Epithelial cell of proximal tubule (primary cell): ENCODE data around the gene CILP2. TPM values are rescaled to one million over a fixed set of nuclear protein-coding genes. Genes with fewer than 3 reads are reported as not detected.

Experiments used
- DNase-seq: peaks from one replicate; pipeline ENCODE4 v3.0.0-alpha.2; 2011; ENCODE audit warnings: low read depth
- H3K4me3 ChIP-seq: 2 replicates; pipeline ENCODE4 v1.5.1; 2011; ENCODE audit warnings: low read depth, mild to moderate bottlenecking, low read length
- CTCF ChIP-seq: conservative IDR thresholded peaks from 2 replicates; pipeline ENCODE4 v1.5.1; 2012; ENCODE audit warnings: low read depth, mild to moderate bottlenecking, low read length
- total RNA-seq: library from RNA; depleted of rRNA; stranded (reverse); fragments of >200 nt; gene quantifications from 2 replicates; pipeline ENCODE4 v1.2.3, GENCODE V29; 2015

CILP2 gene
- total RNA-seq, 1 donor from 2014 or later: 0.06 TPM

DNA sequence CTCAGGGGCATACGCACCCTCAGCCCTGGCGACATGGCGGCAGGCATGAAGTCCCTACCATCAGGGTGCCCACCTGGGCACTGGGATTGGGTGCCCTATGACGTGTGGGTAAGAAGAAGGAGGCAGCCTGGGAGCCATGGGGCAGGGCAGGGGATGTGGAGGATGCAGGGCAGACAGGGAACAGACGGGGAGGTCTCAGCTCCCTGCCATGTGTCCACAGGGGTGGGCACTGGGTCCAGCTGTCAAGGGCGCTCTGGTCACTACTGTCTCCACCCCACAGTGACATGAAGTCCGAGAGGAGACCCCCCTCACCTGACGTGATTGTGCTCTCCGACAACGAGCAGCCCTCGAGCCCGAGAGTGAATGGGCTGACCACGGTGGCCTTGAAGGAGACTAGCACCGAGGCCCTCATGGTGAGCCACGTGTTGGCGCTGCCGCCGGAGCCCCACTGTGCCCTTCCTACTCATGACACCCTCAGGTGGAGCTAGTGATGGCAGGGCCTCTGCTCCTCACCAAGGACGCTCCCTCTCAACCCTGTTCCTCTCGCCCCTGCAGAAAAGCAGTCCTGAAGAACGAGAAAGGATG, 45.9 kb upstream of the CILP2 start:
- no peak for TF ChIP-seq CTCF
- DNase-seq: no peak
- H3K4me3 ChIP-seq: no peak overlapping the region

- TF ChIP-seq CTCF: no peak
- no peak overlapping the region for H3K4me3 ChIP-seq
These were observed 44.1 kb upstream of the CILP2 start for GRCh38 chr19:19493841-19494546.

DNA sequence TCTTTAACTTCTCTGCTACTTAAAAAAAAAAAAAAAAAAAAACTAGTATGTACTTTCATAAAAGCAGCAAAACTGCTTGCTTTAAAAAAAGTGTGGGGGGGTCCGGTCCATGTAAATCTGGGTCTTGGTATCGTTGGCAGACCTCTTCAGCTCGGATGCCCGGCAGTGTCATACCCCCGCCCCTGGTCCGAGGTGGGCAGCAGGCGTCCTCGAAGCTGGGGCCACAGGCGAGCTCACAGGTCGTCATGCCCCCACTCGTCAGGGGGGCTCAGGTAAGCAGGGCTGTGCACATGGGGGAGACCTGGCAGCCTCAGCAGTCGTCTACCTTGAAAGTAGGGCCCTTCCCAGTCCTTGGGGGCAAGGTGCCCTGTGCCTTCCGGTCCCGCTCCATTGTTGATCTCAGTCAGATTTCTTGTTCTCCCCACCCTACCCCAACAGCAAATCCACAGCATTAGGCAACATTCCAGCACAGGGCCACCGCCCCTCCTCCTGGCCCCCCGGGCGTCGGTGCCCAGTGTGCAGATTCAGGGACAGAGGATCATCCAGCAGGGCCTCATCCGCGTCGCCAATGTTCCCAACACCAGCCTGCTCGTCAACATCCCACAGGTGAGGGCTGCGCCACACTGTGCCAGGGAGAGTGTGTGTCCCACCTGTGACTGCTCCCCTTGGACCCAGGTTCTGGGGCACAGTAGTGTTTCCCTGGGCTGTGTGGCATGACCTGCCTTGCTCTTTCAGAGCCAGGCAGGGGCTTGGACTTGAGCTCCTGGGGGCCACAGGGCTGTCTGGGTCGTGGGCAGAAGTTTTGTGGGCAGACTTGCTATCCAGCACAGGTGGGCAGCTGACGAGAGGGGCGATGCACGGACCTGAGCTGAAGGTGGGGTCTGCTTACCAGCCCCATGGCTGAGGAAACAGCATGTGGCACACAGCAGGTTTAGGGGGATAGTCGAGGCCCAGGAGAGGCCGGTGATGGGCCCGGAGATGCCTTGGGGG, 42.2 kb upstream of the CILP2 start:
- no peak for DNase-seq

More at GRCh38 chr19:19493841-19494546, 44.1 kb upstream of the CILP2 start:
- no peak for DNase-seq

GRCh38 chr19:19498255-19498991, 39.6 kb upstream of the CILP2 start:
- DNase-seq: no peak
- no peak for TF ChIP-seq CTCF
- H3K4me3 ChIP-seq: no peak overlapping the region

More for the DNA sequence above, 42.2 kb upstream of the CILP2 start:
- no peak overlapping the region for H3K4me3 ChIP-seq
- no peak for TF ChIP-seq CTCF

DNA sequence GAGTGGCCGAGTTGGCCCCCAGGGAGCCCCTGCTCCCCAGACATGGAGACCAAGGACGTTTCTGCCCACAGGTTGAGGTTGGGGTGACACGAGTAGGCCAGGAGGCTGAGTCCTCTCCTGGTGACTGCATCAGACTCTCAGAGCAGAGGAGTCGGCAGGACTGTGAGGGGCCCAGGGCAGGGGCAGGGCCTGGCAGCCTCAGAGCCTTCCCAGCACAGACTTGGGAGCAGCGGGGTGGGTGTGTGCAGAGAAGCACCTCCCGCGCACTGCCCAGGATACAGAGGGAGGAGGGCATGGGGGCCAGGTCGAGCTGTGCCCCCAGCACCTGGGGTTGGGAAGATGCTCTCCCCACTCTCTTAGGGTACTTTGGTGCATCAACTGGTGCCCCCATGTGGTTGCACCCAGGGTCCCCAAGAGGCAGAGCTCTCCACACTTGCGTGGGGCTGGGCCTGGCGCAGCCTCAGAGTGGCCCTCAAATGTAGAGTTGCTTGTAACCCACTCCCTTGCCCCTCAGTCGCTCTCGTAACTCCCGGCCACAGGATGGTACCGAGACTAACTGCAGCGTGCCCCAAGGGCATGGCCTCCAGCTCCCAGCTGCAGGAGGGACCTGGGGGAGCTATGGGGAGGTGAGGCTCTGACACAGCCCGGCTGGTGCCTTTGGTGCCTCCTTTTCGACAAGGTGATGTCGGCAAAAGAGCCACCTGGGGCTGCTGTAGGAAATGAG, 38.6 kb upstream of the CILP2 start:
- H3K4me3 ChIP-seq: no peak overlapping the region
- TF ChIP-seq CTCF: no peak
- no peak for DNase-seq
